Fibroblast of skin of abdomen (primary cell): ENCODE data around the gene ENPP3.
"Not testable (repeated sequence)": the region's sequence is repeated elsewhere in the genome, so short reads cannot be mapped to it uniquely, and the experiment has no call there.

Experiments
- DNase-seq: peaks from one replicate; pipeline ENCODE4 v3.0.0-alpha.2; 2013

The ENPP3 gene

DNA sequence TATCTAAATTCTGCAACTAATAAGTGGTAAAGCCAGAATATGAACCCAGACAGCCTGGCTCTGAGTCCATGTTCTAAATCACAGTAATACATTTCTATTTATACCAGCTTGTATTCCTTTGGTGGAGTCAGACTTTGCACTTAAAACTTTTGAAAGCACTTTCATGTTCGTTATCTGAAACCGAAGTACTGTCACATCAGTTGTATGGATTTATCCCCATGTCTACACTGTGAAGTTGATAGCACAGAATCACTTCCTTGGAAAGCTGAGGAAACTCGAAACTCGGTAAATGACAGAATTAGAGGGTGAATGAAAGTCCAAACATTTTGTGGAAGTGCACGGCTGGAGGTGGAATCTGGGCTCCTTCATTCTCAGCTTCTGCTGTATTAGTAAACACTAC is 102.0 kb downstream of the ENPP3 start:
- no peak for DNase-seq

DNA sequence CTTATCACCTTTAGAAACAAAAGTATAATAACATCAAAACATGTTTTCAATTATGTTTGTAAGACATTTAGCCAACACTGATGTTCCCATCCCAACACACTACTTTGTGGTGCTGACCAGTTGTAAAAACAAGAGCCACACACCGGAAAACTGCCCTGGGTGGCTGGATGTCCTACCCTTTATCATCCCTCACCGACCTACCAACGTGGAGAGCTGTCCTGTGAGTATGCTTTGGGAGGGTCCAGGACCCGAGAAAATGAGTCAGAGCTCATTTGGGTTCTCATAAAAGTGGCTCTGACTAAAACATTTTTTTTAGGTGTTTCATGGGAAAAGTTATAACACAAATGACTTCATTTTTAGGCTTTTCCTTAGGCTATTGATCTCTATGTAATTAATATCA is 103.1 kb downstream of the ENPP3 start:
- DNase-seq: peak; percentile 30

DNA sequence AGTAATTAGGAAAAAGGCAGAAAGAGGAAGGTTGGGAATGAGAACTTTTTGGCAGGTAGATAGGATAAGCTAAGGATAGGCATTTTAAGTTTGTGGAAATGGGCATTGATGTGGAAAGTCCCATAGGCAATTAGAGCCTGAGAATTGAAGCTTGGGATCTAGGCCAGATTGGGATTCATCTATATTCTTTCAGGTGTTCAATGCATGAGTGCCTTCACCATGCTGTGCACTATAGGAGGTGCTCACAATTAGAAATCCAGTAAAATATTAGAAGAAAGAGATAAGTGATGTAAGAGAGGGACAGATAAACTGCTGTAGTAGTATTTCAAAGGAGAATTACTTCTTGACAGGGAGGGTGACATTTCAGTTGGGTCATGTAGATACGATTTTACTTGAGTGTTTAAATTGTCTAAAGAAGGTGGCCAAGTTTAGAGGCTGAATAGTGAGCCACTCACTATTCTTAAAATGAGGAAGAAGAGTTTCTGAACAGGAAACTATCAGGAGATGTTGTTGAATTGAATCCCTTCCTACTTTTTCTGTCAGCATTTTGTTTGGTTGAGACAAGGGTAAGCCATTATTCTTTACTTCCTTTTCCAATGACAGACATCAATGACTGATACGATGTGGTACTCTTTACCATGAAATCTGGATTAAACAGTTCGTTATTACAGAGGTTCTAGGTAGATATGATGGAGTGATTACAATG is 104.7 kb downstream of the ENPP3 start:
- no peak for DNase-seq

DNA sequence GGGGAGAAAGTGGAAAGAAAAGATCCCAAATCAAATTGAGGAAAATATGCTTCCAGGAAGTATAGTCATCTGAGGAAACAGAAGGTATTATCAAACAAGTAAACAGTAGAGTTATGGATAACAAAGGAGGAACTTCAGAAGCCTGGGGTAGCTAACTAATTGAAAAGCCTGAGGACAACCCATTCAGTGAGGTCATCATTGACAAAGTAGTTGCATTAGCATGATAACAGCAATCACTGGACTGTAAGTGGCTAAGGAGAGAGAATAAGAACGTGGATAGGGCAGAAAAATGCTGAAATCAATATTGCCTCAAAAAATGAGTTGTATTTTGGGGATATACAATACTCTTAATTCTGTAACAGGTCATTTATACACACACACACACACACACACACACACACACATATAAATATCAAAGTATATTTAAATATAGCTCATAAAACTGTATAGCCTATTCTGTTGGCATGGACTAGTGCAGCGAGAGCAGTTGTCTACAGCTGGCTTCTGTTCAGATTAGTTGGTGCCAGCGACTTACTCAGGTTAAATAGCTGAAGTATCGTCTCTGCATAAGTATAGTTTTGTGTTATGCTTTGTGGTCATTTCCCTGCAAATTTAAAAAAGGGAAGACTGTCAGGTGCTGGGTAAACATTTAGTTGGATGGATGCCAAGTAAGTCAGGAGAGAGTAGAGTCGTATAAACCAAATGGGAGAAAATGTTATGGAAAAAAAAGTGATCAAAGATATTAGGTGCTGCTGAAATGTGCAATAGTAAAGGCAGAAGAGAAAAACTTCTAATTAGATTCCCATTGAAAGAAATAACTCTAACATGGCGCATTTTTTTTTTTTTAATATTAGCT is 107.6 kb downstream of the ENPP3 start:
- no peak for DNase-seq

DNA sequence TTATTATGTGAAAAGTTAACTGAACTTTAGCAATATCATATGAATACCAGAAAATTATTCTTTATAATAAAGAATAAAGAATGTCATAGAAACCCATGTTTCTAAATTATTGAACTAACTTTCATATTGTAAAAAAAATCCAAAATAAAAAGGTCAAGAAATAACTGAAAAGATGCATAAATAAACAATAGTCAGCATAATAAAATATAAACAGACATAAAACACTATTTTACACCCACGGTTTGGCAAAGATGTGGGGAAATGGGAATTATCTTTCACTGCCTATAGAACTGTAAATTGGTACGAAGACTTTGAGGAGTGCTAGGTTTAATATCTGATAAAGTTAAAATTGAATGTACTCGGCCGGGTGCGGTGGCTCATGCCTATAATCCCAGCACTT is 108.4 kb downstream of the ENPP3 start:
- no peak for DNase-seq

DNA sequence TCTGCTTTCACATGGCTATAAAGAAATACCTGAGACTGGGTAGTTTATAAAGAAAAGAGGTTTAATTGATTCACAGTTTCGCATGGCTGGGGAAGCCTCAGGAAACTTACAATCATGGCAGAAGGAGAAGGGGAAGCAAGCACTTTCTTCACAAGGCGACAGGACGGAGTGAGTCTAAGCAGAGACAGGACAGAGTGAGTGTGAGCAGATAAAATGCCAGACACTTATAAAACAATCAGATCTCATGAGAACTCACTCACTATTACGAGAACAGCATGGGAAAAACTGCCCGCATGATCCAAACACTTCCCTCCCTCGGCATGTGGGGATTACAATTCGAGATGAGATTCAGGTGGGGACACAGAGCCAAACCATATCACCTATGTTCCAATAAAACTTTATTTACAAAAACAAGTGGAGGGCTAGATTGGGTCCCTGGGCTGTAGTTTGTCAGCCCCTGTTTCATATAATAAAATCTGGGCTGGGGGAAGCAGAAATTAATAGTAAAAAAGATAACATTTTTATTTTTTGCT is 110.8 kb downstream of the ENPP3 start:
- DNase-seq: no peak

DNA sequence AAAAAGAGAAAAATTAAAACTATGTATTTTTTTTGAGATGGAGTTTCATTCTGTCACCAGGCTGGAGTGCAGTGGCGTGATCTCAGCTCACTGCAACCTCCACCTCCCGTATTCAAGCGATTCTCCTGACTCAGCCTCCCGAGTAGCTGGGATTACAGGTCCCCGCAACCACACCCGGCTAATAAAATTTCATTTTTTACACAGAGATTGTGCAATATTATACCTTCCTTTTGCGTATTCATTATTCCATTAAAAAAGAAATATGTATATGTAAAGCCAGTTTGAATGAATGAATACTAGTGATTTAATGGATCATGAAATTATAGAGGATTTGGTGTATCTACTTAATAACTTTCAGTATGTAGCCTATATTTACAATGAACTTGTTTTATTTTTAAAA is 111.9 kb downstream of the ENPP3 start:
- DNase-seq: no peak

DNA sequence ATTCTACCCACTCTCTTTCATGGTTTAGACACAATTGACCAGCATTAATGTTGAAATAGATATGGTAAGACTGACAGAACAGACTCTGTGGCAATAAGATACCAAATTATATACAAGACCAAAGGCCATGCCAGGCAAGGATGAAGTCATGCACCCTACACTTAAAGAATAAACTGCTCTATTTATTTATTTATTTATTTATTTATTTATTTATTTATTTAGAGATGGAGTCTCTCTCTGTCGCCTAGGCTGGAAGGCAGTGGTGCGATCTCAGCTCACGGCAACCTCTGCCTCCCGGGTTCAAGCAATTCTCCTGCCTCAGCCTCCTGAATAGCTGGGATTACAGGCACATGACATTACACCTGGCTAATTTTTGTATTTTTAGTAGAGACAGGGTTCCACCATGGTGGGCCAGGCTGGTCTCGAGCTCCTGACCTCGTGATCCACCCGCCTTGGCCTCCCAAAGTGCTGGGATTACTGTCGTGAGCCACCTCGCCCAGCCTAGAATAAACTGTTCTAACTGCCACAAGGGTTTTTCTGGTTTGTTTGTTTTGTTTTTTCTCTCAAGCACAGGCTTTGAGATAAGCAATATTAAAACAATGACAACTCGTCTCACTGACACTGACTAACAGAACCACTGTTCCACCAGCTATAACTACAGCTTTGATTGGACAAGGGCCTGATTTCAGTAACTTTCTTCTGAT is 114.1 kb downstream of the ENPP3 start:
- not testable (repeated sequence) for DNase-seq

DNA sequence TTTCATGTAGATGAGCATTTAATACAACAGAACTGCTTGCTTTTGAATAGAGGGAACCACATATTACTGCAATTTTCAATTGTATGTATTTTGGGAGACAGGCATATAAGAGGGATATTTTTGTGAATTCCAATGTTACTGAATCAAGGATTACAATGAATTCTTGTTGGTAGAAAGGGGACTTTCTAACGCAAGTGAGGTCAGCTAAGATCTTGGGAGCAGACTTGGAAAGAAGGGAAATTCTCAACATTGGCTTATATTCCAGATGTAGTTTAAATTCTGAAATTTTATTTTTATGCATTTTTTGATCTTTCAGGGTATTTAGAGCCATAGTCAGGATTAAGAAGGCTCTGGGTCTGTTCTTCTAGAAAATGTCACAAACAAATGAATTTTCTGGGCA is 117.0 kb downstream of the ENPP3 start:
- peak; percentile 58 for DNase-seq

DNA sequence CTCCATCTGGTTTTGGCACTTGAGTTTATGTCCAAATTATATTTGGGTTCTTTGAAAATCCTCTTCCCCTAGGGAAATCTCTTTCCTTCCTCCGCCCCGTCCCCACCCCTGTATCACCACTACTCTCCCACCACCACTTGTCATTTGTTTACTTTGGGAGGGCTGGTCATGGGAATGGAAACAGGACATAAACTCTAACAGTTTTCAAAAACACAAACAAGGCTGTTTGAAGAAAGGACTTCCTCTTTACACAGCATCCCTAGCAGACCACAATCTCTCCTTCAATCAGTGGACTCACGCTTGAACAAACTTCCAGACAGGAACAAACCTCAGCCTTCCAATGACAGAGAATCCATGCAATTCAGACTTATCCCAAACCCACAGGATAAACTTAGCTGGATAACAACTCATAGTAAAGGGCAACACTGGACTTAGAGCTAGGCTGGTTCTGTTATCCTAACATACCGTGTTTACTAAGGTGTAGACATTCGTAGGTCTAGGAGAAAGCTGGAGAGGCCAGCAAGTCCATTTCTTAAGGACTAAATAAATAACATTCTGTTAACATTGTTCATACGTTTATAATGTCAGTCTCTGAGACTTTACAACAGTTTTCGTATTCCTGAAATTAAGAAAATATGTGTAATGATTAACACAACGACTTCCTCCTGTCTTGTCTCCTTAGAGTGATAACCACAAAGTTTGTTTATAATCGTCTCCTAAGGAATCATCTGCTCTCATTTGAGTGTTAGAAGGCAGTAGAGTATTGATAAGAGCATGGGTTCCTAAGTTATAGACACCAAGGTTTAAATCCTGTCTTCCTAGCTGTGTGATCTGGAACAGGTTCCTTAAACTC is 117.8 kb downstream of the ENPP3 start:
- peak; percentile 30 for DNase-seq

DNA sequence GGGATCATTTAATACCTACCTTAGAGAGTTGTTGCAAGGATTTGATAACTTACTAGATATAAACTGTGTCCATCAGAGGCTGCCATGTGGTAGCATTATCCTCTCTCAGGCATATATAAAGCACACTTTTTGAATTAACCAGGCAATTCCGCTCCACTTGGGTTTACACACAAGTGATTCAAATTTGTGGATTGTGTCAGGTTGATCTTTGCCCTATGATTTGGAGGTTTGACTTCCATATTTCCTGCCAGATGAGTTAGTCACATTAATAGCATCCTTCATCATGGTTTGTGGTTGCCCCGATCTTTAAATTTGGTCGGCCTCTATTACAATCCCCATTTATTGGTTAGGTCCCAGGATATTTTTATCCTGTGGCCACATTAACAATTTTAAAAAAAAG is 118.5 kb downstream of the ENPP3 start:
- DNase-seq: peak; percentile 94

DNA sequence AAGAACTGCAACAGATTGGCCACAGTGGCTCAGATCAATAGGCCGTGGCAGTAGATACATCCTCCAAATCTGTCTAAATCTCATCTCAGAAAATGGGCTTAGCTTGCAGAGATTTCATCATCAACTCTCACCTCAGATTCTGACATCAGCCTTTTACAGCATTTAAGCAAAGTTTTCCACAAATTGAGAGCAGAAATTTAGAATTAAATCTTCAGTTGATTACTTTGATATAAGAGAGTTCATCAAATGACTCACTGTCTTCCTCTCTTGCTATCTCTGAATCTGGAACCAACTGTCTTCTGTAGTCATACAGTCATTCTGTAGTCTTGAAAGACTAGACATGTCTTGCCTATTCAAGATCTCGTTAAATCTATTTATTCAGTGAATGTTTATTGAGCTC is 118.9 kb downstream of the ENPP3 start:
- DNase-seq: no peak

DNA sequence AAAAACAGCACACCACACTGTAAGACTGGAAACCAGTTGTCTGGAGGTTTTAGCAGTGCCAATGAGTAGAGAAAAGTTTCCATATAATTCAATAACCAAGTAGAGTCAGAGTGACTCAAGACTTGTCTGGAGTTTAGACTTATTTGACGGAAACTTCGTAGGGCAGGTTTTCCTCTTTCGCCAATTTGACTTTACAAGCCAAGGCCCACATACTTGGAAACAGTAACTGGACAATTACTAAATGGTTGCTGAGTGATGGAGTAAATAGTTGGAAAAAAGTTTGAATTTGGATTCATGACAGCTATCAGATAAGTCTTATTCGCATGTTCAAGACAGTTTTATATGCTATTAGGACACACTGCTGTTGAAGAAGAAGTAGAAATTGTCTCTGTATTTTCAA is 121.8 kb downstream of the ENPP3 start:
- DNase-seq: no peak

DNA sequence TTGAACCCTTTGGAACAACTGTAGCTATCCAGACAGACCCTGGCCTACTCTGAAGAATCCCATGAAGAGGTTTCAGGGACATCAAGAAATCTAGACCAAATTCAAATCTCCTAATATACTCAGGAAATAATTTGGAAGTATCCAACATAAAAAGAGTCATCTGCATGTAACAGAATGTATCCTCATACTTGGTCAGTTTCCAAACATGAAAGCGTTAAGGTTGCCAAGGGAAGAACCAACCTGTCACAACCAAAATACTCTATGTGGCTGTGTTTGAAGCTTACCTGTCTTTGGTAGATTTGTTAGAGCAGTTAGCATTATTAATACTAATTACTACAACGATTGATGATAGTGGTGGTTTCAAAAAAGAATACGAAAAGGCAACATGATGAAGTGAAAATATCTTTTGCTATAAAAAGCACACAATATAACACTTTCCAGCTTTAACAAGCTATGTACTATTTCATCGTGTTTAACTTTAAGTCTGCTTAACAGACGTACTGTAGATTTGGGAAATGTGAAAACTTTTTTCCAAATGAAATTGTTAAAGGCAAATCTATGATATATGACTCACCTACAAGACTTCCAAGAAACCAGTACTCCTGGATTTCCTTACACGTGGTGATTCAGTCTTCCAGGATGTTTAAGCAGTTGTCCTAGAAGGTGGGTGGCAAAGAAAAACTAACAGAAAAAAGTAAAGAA is 124.1 kb downstream of the ENPP3 start:
- DNase-seq: peak; percentile 75

DNA sequence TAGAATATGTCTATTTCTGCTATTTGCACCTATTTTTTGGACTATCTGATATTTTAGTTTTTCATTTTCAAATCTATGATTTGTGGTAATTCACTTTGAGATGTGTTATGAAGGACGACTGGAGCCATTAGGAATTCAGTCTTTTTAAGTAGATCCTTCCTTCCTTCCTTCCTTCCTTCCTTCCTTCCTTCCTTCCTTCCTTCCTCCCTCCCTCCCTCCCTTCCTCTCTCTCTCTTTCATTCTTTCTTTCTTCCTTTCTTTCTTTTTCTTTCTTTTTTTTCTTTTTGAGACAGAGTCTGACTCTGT is 124.6 kb downstream of the ENPP3 start:
- no peak for DNase-seq

DNA sequence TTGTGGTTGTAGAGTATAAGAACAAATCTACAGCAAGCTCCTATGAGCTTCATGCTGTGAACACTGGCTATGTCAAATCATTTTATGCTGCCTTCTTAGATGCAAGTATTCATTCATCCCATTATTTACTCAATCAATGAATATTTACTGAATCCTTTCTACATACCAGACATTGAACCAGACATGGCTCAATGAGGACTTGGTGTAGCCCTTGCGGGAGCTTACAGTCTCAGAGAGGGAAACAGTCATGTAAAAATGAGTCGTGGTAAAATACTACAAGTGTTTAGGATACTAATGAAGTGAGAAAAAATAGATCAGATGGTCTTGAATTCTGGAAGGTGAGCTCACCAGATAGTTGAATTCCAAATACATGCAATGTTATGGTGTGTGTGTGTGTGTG is 125.9 kb downstream of the ENPP3 start:
- peak; percentile 69 for DNase-seq

DNA sequence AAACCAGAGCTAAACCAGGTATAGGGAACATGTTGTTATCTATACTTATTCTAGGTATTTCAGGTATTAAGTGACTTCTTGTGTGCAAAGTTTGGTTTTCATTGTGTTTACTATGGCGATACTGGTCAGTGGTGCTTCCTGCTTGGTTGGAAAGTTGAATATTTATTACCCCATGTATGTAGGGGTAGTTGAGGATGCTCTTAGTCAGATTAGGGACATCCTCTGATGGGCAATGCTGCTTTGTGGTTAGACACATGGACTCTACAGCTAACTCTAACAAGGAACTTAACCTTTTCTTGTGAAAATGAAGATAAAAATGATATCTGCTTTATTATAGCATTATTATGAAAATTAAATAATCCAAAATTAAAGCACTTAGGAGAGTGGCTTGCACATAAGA is 126.6 kb downstream of the ENPP3 start:
- no peak for DNase-seq

DNA sequence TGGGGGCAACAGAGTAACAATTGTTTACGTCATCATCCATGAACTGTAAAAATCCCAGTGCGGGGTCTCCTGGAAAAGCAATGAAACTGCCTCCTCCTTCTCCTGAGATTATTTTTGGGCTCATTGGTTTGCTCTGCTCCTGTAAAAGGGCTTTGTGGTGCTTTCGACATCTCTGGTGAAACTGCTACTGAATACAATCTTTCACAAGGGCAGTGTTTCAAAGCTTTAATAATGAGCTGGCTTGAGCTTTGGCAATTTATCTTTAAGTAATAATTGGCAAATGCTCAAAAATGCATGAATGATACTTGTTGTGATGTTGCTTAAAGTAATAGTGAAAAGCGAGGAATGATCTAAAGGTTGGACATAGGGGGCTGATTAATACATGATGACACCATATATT is 127.2 kb downstream of the ENPP3 start:
- peak; percentile 37 for DNase-seq

DNA sequence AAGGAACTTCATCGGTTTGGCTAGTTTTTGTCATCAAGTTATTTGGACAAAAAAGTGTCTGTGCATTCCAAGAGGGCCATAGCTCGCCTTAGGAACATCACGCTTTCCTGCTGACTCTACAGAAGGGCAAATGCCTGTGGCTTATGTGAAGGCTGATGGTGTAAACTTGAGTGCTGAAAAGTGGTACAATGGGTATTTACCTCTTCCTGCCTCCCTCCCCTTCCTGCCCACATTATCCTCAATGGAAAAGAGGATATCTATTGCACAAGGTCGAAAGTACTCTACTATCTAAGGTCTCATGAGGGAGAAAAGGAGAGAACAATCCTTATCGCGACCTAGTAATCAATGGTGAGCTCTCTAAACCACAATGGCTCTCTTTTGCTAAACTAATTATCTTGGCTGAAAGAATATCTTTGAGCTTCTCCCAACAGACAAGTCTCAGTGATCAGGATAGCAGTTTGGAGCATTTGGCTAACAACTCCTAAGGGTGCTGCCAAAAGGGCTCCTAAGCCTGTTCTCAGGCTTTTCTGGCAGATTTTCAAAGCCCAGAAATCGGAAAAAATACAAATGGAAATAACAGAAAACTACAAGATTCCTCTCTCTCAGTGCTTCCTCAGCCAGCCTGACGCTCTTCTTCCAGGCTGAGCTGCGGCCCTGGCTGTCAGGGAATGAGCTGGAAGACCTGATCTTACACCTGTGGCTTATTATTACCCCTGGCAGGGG is 128.1 kb downstream of the ENPP3 start:
- peak; percentile 82 for DNase-seq

DNA sequence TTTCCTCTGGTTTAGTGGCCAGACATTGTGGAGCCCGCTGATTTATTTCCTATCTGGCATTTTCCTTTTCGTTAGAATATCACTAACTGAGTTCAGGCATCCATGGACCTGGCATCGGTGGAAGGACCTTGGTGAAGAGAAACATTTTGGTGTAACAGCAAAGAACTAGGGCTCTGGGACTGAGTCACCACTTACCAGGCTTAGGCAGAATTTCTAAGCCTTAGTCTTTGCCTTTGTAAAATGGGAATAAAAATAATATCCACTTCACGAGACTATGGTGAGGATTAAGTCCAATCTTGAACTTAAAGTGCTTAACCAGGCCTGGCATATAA is 128.7 kb downstream of the ENPP3 start:
- no peak for DNase-seq

DNA sequence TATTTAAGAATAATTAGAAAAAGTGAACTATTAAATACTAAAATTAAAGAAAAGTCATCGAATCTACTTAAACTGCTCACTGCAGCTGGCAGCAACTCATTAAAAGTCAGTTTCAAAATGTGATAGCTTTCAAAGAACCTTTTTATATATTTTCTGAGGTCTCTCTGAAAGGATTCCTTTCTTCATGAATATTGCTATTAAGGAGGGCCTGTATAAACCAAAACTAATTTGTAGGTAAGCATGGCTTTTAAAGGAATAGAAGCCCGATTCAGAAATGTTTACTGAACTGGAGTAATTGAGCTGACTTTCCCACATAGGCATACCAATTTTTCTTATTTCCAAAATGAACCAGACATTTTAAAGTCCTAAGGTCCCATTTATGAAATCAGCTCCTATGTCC is 129.5 kb downstream of the ENPP3 start:
- no peak for DNase-seq
